Transverse colon (tissue), 4 donors: ENCODE results near the gene DDX39B.
A peak's percentile ranks its signal among the peaks of the same experiment; 100 is the strongest.

Experiments used
- CTCF ChIP-seq, 5 experiments: fragments of 200-600 bp in 3 of 5; fragments of 450-650 bp in 2 of 5; sonication (generic) in 3 of 5; IDR thresholded peaks; 1 replicate in 2 of 5; 2 replicates in 3 of 5; pipeline ENCODE4 v1.5.1; 2016 to 2017; ENCODE audit warnings: antibody characterized with exemption in 5 of 5, inconsistent platforms in 3 of 5, mild to moderate bottlenecking in 2 of 5, moderate library complexity in 1 of 5
- POLR2A ChIP-seq: fragments of 450-650 bp; IDR thresholded peaks from one replicate; pipeline ENCODE4 v1.6.1; 2016; ENCODE audit warnings: antibody characterized with exemption, mild to moderate bottlenecking, moderate library complexity
- POLR2AphosphoS5 ChIP-seq, 3 donors: sonication (generic); formaldehyde crosslinking; IDR thresholded peaks; one replicate each; pipeline ENCODE4 v1.6.1; 2016; ENCODE audit warnings: antibody characterized with exemption in 3 of 3

- TF ChIP-seq CTCF (IDR thresholded peaks at IDR 0.05): no peak
- TF ChIP-seq POLR2AphosphoS5 (IDR thresholded peaks at IDR 0.05): peak in 1 of 3 donors; percentile 15
- TF ChIP-seq POLR2A: no peak
These were observed 18.3 kb upstream of the DDX39B start for GRCh38 chr6:31559958-31560696.
